D721Med (cell line): Measurements from ENCODE around the gene HDAC4.

ENCODE experiments used
- DNase-seq: peaks from one replicate; pipeline ENCODE4 v3.0.0; 2011; ENCODE audit warnings: low spot score; ENCODE audit not compliant: insufficient read length
- FAIRE-seq: peaks from 2 replicates; lab custom pipeline; 2011; peaks lifted over from hg19 to GRCh38; lab: Jason Lieb, UNC
- TF ChIP-seq, protein P1 (sequence below): IDR thresholded peaks from 2 replicates; pipeline ENCODE4 v1.5.1; 2012; ENCODE audit warnings: mild to moderate bottlenecking, control low read depth; ENCODE audit not compliant: insufficient read depth; ENCODE audit errors: missing control alignments

Gene HDAC4

GRCh38 chr2:239084007-239084406 is 316.8 kb downstream of the HDAC4 start:
- no peak for FAIRE-seq
- TF ChIP-seq, protein P1, sequence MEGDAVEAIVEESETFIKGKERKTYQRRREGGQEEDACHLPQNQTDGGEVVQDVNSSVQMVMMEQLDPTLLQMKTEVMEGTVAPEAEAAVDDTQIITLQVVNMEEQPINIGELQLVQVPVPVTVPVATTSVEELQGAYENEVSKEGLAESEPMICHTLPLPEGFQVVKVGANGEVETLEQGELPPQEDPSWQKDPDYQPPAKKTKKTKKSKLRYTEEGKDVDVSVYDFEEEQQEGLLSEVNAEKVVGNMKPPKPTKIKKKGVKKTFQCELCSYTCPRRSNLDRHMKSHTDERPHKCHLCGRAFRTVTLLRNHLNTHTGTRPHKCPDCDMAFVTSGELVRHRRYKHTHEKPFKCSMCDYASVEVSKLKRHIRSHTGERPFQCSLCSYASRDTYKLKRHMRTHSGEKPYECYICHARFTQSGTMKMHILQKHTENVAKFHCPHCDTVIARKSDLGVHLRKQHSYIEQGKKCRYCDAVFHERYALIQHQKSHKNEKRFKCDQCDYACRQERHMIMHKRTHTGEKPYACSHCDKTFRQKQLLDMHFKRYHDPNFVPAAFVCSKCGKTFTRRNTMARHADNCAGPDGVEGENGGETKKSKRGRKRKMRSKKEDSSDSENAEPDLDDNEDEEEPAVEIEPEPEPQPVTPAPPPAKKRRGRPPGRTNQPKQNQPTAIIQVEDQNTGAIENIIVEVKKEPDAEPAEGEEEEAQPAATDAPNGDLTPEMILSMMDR = no peak
- DNase-seq = no peak

DNA sequence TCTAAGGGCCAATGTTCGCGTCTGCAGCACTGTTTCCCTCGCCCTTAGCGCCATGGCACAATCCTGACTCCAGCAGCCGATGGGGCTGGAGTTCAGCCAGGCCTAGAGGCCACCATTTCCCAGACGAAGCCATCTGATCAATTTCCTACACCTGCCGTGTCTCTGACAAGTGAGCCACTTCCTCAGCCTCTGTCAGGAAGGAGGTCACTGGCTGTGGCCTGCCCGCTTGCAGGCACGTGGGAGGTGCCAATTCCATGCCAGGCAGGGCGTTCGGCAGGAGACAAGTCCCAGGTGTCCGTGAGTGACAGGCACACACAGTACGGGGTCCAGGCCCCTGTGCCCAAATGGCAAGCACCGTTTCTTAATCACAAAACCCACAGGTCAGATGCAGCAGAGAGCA is 318.4 kb downstream of the HDAC4 start:
- FAIRE-seq (no peak), DNase-seq (no peak)
- TF ChIP-seq, protein P1 = no peak

- DNase-seq (no peak), FAIRE-seq (no peak)
- TF ChIP-seq, protein P1 = no peak
These were observed 319.2 kb downstream of the HDAC4 start for GRCh38 chr2:239081622-239082021.

GRCh38 chr2:239081046-239081445 is 319.8 kb downstream of the HDAC4 start:
- FAIRE-seq = no peak
- TF ChIP-seq, protein P1 = no peak

GRCh38 chr2:239079671-239080294 is 321.0 kb downstream of the HDAC4 start:
- TF ChIP-seq, protein P1 = no peak
- FAIRE-seq (no peak), DNase-seq (no peak)

More at GRCh38 chr2:239081046-239081445, 319.8 kb downstream of the HDAC4 start:
- DNase-seq = no peak

DNA sequence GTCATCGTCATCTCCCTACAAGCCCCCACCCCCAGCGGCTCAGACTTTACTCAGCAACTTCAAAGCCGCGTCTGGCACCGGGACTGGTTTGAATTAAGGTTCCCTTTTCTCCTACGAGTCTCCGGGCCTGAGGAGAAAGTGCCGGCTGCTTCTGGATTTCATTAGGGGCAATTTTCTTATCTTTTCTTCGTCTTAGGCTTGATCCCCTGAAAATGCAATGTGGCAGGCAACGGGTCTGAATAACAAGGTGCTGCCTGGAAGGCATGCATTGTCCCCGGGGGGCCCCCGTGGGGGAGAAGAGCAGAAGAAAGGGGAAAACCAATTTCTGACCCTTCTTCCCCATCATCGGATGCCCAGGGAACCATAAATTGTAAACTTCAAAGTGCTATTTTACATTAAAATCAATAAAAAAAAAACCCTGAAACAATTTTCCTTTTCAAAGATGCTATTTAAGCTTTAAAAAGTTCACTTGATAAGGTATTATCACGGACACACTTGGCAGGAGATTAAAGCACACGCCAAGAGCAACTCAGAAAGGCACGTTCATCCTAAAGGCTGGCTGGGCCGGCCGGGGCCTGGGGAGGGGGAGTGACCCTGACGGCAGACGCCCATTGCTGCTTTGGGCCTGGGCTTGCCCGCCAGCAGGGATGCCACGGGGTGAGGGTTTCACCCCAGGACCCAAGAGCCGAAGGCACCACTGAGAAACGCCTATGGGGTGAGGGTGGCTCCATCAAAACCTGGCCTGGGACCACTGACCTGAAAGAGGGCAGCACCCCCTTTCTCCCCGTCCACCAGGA is 322.5 kb downstream of the HDAC4 start:
- TF ChIP-seq, protein P1 = no peak
- FAIRE-seq (no peak), DNase-seq (no peak)

DNA sequence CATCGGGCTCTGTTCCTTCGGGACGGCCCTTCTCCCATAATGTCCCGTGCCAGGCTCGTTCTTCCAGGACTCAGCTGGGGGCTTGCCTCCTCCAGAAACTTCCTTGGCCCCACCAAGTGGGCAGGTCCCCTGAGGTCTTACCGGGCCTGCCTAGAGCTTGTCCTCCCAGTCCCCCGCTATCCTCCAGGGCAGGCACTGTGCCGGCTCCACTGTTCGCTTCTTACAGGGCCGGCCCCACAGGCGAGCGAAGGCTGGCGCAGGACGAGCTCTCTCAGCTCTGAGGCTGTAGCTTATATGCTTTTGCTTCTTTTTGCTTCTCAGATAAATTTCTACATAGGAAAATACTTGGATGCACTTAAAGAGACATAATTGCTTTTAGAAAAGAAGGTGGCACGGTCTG is 323.6 kb downstream of the HDAC4 start:
- DNase-seq = no peak
- TF ChIP-seq, protein P1 = no peak
- no peak for FAIRE-seq
